ENCODE results near the gene EHMT1. TPM values are rescaled to one million over a fixed set of nuclear protein-coding genes. Genes with fewer than 3 reads are reported as not detected.

The EHMT1 gene
- total and polyA plus RNA-seq, 4 experiments from 2014 or later = 6.7 to 118 (median 67.5) TPM

DNA sequence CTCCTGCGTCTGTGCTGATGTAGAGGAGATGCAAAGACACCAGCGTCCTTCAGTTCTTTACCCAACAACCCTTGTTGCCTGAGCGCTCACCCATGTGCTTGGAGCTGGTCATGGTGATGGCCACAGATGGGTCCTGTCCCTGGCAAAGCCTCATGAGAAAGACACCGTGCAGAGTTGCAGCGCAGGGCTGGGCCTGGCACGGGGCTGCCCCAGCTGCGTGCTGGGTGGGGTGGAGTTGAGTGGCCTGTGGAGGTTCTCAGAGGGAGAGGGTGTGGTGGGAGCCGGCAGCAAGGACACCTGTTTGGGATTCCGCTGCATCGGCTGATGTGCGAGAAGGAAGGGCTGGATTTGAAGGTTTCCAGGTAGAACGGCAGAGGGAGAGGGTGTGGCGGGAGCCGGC lies 133.6 kb downstream of the EHMT1 start:
- H3K27ac ChIP-seq (ENCODE audit: low read depth, low read length) = no peak overlapping the region
- peaks cover 31% of the 10 kb centered on the region for H3K36me3 ChIP-seq (ENCODE audit: insufficient read depth, low read length)
- no peaks in the 10 kb centered on the region for H3K27me3 ChIP-seq (ENCODE audit: insufficient read depth, low read length)
- H3K9me3 Mint-ChIP-seq = peaks cover 2 to 12% (median 10%) of the 10 kb centered on the region in 8 donors
- DNase-seq = no peak
- no peaks in the 10 kb centered on the region for H3K9me3 ChIP-seq (ENCODE audit: control insufficient read depth in 1 of 2, low read length in 2 of 2)
- POLR2A ChIA-PET (ENCODE audit: partially characterized antibody) = no interaction called here
- intact Hi-C loops (cut with micrococcal nuclease) = no loop called here
- CTCF ChIA-PET (ENCODE audit: partially characterized antibody) = no interaction called here
- no peaks in the 10 kb centered on the region for H3K27me3 Mint-ChIP-seq
- H3K4me3 ChIP-seq (ENCODE audit: low read length in 2 of 2) = no peak overlapping the region
- H3K4me3 Mint-ChIP-seq = no peak overlapping the region
- peak overlapping the region in 2 of 7 donors; percentile 68 to 79 for H3K27ac Mint-ChIP-seq
- H3K4me1 ChIP-seq (ENCODE audit: insufficient read depth, low read length) = peaks cover 8% of the 10 kb centered on the region
- H3K4me1 Mint-ChIP-seq = peaks cover 12 to 19% (median 17%) of the 10 kb centered on the region in 4 donors
- peaks cover 71 to 75% of the 10 kb centered on the region in 2 donors for H3K36me3 Mint-ChIP-seq

DNA sequence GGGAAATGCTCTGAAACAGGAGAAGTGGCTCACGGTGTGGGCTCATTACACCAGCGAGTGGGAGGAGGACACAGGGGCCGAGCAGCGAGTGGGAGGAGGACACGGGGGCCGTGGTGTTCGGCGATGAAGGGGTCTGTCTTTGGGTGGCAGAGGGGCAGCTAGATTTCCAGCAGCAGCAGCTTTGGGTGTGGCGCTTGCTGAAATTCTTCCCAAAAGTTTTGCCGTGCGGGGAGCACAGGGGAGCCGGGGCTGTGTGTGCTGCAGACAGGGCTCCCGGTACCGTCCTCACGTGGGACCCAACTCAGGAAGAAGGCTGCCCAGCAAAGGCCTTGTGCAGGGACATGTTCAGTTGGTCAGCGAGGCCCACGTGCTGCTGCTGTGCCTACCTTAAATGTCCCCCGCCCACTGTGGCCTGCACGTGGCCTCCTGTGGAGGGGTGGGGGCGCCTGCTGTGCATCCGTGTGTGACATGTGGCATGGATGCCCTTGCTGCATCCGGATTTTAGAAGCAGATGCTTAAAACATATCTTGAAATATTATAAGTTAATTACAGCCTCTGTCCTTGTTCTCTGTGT lies 134.5 kb downstream of the EHMT1 start:
- Histone ChIP-seq H3K4me1 (ENCODE audit: insufficient read depth, low read length) (peaks cover 17% of the 10 kb centered on the region), H3K36me3 (ENCODE audit: insufficient read depth, low read length) (peaks cover 34% of the 10 kb centered on the region), H3K27ac (ENCODE audit: low read depth, low read length) (no peak overlapping the region), H3K27me3 (ENCODE audit: insufficient read depth, low read length) (no peaks in the 10 kb centered on the region), H3K9me3 (ENCODE audit: control insufficient read depth in 1 of 2, low read length in 2 of 2) (no peaks in the 10 kb centered on the region), H3K4me3 (ENCODE audit: low read length in 2 of 2) (no peak overlapping the region)
- CTCF ChIA-PET (ENCODE audit: partially characterized antibody) = no interaction called here
- Mint-ChIP-seq H3K9me3 (peaks cover 2 to 12% (median 10%) of the 10 kb centered on the region in 8 donors), H3K27me3 (no peaks in the 10 kb centered on the region), H3K27ac (peak overlapping the region in 1 of 7 donors; percentile 70), H3K4me3 (no peak overlapping the region), H3K4me1 (peaks cover 21 to 28% (median 24%) of the 10 kb centered on the region in 4 donors), H3K36me3 (peaks cover 71 to 75% of the 10 kb centered on the region in 2 donors)
- no peak for DNase-seq
- POLR2A ChIA-PET (ENCODE audit: partially characterized antibody) = no interaction called here
- intact Hi-C loops (cut with micrococcal nuclease) = no loop called here

DNA sequence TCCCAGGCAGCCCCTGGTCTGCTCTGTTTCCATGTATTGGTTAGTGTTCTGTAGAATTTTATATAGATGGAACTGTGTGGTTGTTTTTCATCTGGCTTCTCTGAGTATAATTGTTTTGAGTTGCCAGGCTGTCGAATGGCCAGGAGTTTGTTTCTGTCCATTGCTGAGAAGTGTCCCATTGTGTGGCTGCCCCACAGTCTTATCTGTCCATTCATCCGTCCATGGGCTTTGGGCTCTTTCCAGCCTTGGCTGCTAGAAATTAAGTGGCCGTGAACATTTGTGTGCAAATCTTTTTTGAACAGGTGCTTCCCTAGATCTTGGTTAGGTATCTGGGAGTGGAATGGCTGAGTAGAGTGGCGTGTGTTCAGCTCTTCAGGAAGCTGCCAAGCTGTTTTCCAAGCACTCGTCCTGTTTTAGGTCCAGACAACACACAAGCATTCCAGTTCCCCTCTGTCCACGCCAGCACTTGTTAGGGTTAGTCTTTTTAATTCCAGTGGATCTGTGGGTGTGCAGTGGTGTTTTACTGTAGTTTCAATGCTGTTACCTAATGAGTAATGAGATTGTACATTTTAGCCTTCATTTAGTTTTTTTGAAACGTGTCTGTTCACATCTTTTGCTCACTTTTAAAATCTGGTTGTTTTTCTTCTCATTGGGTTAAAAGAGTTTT lies 136.6 kb downstream of the EHMT1 start:
- peaks cover 38% of the 10 kb centered on the region for H3K36me3 ChIP-seq (ENCODE audit: insufficient read depth, low read length)
- no peak overlapping the region for H3K4me3 ChIP-seq (ENCODE audit: low read length in 2 of 2)
- H3K4me3 Mint-ChIP-seq = peak overlapping the region in 1 of 8 donors; percentile 61
- DNase-seq = no peak
- no peaks in the 10 kb centered on the region for H3K9me3 ChIP-seq (ENCODE audit: control insufficient read depth in 1 of 2, low read length in 2 of 2)
- no peaks in the 10 kb centered on the region for H3K27me3 Mint-ChIP-seq
- ChIA-PET CTCF (ENCODE audit: partially characterized antibody) (no interaction called here), POLR2A (ENCODE audit: partially characterized antibody) (no interaction called here)
- intact Hi-C loops (cut with micrococcal nuclease) = no loop called here
- H3K27ac Mint-ChIP-seq = peak overlapping the region in 3 of 7 donors; percentile 56 to 73 (median 59)
- peaks cover 29 to 49% (median 39%) of the 10 kb centered on the region in 4 donors for H3K4me1 Mint-ChIP-seq
- H3K9me3 Mint-ChIP-seq = peaks cover 2 to 12% (median 10%) of the 10 kb centered on the region in 8 donors
- peaks cover 30% of the 10 kb centered on the region for H3K4me1 ChIP-seq (ENCODE audit: insufficient read depth, low read length)
- no peaks in the 10 kb centered on the region for H3K27me3 ChIP-seq (ENCODE audit: insufficient read depth, low read length)
- no peak overlapping the region for H3K27ac ChIP-seq (ENCODE audit: low read depth, low read length)
- peaks cover 82 to 83% of the 10 kb centered on the region in 2 donors for H3K36me3 Mint-ChIP-seq

DNA sequence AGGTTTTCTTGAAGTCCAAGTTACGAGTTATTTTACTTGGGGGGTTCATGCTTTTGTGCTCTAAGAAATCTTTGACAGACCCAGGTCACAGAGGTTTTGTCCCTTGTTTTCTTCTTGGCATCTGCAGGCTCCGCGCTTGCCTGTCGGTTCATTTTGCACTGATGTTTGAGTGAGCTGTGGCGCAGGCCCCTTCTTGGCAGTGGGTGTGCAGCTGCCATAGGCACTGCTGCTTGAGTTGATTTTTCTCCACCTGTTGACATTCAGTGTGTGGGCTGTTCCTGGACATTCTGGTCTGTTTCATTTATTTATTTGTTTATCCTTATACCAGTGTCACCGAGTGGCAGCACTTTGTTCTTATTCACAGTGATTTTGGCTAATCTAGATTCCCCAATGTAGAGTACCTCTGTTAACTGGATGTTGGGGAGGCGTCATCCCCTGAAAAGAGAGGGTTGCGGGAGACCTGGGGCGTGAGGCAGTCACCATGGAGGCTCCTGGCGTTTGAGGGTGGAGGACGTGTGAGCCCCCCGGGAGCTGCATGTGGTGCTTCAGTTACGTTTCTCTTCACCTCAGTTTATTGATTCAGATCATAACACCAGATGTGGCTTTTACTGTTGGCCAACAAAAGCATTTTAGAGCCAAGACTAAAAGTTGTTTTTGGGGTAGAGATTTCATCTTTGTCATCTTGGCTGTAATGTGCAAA lies 137.4 kb downstream of the EHMT1 start:
- no peaks in the 10 kb centered on the region for H3K27me3 ChIP-seq (ENCODE audit: insufficient read depth, low read length)
- intact Hi-C loops (cut with micrococcal nuclease) = no loop called here
- peaks cover 80 to 83% of the 10 kb centered on the region in 2 donors for H3K36me3 Mint-ChIP-seq
- peak overlapping the region in 6 of 7 donors; percentile 7 to 82 (median 50) for H3K27ac Mint-ChIP-seq
- no peaks in the 10 kb centered on the region for H3K9me3 ChIP-seq (ENCODE audit: control insufficient read depth in 1 of 2, low read length in 2 of 2)
- DNase-seq = no peak
- no peak overlapping the region for H3K27ac ChIP-seq (ENCODE audit: low read depth, low read length)
- peaks cover 38% of the 10 kb centered on the region for H3K36me3 ChIP-seq (ENCODE audit: insufficient read depth, low read length)
- peak overlapping the region in 1 of 8 donors; percentile 32 for H3K4me3 Mint-ChIP-seq
- no peak overlapping the region for H3K4me3 ChIP-seq (ENCODE audit: low read length in 2 of 2)
- H3K9me3 Mint-ChIP-seq = peaks cover 2 to 12% (median 10%) of the 10 kb centered on the region in 8 donors
- H3K4me1 Mint-ChIP-seq = peaks cover 33 to 57% (median 44%) of the 10 kb centered on the region in 4 donors
- no peaks in the 10 kb centered on the region for H3K27me3 Mint-ChIP-seq
- CTCF ChIA-PET (ENCODE audit: partially characterized antibody) = no interaction called here
- H3K4me1 ChIP-seq (ENCODE audit: insufficient read depth, low read length) = peaks cover 38% of the 10 kb centered on the region
- POLR2A ChIA-PET (ENCODE audit: partially characterized antibody) = no interaction called here

- no peaks in the 10 kb centered on the region for H3K27me3 ChIP-seq (ENCODE audit: insufficient read depth, low read length)
- no peak overlapping the region for H3K4me3 ChIP-seq (ENCODE audit: low read length in 2 of 2)
- POLR2A ChIA-PET (ENCODE audit: partially characterized antibody) = no interaction called here
- no peak for DNase-seq
- peaks cover 2 to 12% (median 10%) of the 10 kb centered on the region in 8 donors for H3K9me3 Mint-ChIP-seq
- H3K4me1 Mint-ChIP-seq = peaks cover 35 to 57% (median 47%) of the 10 kb centered on the region in 4 donors
- peaks cover 32% of the 10 kb centered on the region for H3K36me3 ChIP-seq (ENCODE audit: insufficient read depth, low read length)
- H3K4me3 Mint-ChIP-seq = peak overlapping the region in 3 of 8 donors; percentile 39 to 61 (median 39)
- H3K27me3 Mint-ChIP-seq = no peaks in the 10 kb centered on the region
- CTCF ChIA-PET (ENCODE audit: partially characterized antibody) = no interaction called here
- no peaks in the 10 kb centered on the region for H3K9me3 ChIP-seq (ENCODE audit: control insufficient read depth in 1 of 2, low read length in 2 of 2)
- H3K4me1 ChIP-seq (ENCODE audit: insufficient read depth, low read length) = peaks cover 48% of the 10 kb centered on the region
- peak overlapping the region; percentile 10 to 89 (median 82) for H3K27ac Mint-ChIP-seq
- H3K27ac ChIP-seq (ENCODE audit: low read depth, low read length) = no peak overlapping the region
- intact Hi-C loops (cut with micrococcal nuclease) = no loop called here
- H3K36me3 Mint-ChIP-seq = peaks cover 77 to 81% of the 10 kb centered on the region in 2 donors
Observed at GRCh38 chr9:137757139-137757538, 138.3 kb downstream of the EHMT1 start.

DNA sequence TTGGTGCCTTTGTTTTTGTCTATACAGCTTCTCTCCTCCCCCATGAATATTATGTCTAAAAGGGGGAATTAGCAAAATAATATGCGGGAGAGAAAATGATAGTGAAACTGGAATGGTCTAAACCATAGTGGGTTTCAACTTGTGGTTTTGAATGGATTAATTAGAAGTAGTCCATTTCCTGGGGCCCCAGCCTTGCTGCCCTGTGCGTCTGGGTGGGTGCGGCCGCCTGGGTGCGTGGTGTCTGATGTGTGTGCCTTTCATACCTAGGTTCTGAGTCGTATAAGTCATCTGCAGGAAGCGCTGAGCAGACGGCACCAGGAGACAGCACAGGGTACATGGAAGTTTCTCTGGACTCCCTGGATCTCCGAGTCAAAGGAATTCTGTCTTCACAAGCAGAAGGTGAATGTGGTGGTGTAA lies 138.8 kb downstream of the EHMT1 start:
- peaks cover 77 to 81% of the 10 kb centered on the region in 2 donors for H3K36me3 Mint-ChIP-seq
- H3K4me3 Mint-ChIP-seq = peak overlapping the region in 7 of 8 donors; percentile 39 to 71 (median 61)
- H3K9me3 Mint-ChIP-seq = peaks cover 2 to 12% (median 10%) of the 10 kb centered on the region in 8 donors
- Histone ChIP-seq H3K4me1 (ENCODE audit: insufficient read depth, low read length) (peaks cover 49% of the 10 kb centered on the region), H3K27ac (ENCODE audit: low read depth, low read length) (peak overlapping the region; percentile 29), H3K9me3 (ENCODE audit: control insufficient read depth in 1 of 2, low read length in 2 of 2) (no peaks in the 10 kb centered on the region), H3K27me3 (ENCODE audit: insufficient read depth, low read length) (no peaks in the 10 kb centered on the region), H3K4me3 (ENCODE audit: low read length in 2 of 2) (no peak overlapping the region), H3K36me3 (ENCODE audit: insufficient read depth, low read length) (peaks cover 29% of the 10 kb centered on the region)
- ChIA-PET POLR2A (ENCODE audit: partially characterized antibody) (no interaction called here), CTCF (ENCODE audit: partially characterized antibody) (interaction anchor here (1.1 kb wide), 1 partner anchor 84 kb away, joined by 3 read pairs; no protein-coding TSS in a partner anchor)
- no peaks in the 10 kb centered on the region for H3K27me3 Mint-ChIP-seq
- peaks cover 38 to 62% (median 50%) of the 10 kb centered on the region in 4 donors for H3K4me1 Mint-ChIP-seq
- H3K27ac Mint-ChIP-seq = peak overlapping the region; percentile 68 to 89 (median 82)
- peak; percentile 14 to 50 (median 34) for DNase-seq
- intact Hi-C loops (cut with micrococcal nuclease) = no loop called here

GRCh38 chr9:137758067-137758466 lies 139.3 kb downstream of the EHMT1 start:
- Mint-ChIP-seq H3K36me3 (peaks cover 77 to 81% of the 10 kb centered on the region in 2 donors), H3K9me3 (peaks cover 0 to 12% (median 10%) of the 10 kb centered on the region in 8 donors), H3K27me3 (no peaks in the 10 kb centered on the region), H3K27ac (peak overlapping the region; percentile 68 to 89 (median 82)), H3K4me3 (peak overlapping the region in 7 of 8 donors; percentile 39 to 71 (median 61)), H3K4me1 (peaks cover 39 to 65% (median 50%) of the 10 kb centered on the region in 4 donors)
- no peak for DNase-seq
- no peaks in the 10 kb centered on the region for H3K27me3 ChIP-seq (ENCODE audit: insufficient read depth, low read length)
- no peak overlapping the region for H3K4me3 ChIP-seq (ENCODE audit: low read length in 2 of 2)
- ChIA-PET POLR2A (ENCODE audit: partially characterized antibody) (interaction anchor here (0.5 kb wide), 1 partner anchor 88 kb away, joined by 3 read pairs; no protein-coding TSS in a partner anchor), CTCF (ENCODE audit: partially characterized antibody) (interaction anchor here (1.1 kb wide), 1 partner anchor 85 kb away, joined by 3 read pairs; no protein-coding TSS in a partner anchor)
- H3K9me3 ChIP-seq (ENCODE audit: control insufficient read depth in 1 of 2, low read length in 2 of 2) = no peaks in the 10 kb centered on the region
- peaks cover 29% of the 10 kb centered on the region for H3K36me3 ChIP-seq (ENCODE audit: insufficient read depth, low read length)
- H3K27ac ChIP-seq (ENCODE audit: low read depth, low read length) = peak overlapping the region; percentile 29
- intact Hi-C loops (cut with micrococcal nuclease) = no loop called here
- peaks cover 49% of the 10 kb centered on the region for H3K4me1 ChIP-seq (ENCODE audit: insufficient read depth, low read length)

Measured in CD4-positive, alpha-beta memory T cell (primary cell).